Hematopoietic multipotent progenitor cell treated with erythropoietin and hydrocortisone succinate and interleukin-3 and kit ligand, for 8 days (in vitro differentiated cells): ENCODE measurements around the gene PGLYRP2.
"Not testable (repeated sequence)": the region's sequence is repeated elsewhere in the genome, so short reads cannot be mapped to it uniquely, and the experiment has no call there.

ENCODE experiments used
- DNase-seq: peaks from one replicate; pipeline ENCODE4 v3.0.0-alpha.2; 2015

PGLYRP2 gene, protein sequence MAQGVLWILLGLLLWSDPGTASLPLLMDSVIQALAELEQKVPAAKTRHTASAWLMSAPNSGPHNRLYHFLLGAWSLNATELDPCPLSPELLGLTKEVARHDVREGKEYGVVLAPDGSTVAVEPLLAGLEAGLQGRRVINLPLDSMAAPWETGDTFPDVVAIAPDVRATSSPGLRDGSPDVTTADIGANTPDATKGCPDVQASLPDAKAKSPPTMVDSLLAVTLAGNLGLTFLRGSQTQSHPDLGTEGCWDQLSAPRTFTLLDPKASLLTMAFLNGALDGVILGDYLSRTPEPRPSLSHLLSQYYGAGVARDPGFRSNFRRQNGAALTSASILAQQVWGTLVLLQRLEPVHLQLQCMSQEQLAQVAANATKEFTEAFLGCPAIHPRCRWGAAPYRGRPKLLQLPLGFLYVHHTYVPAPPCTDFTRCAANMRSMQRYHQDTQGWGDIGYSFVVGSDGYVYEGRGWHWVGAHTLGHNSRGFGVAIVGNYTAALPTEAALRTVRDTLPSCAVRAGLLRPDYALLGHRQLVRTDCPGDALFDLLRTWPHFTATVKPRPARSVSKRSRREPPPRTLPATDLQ

DNA sequence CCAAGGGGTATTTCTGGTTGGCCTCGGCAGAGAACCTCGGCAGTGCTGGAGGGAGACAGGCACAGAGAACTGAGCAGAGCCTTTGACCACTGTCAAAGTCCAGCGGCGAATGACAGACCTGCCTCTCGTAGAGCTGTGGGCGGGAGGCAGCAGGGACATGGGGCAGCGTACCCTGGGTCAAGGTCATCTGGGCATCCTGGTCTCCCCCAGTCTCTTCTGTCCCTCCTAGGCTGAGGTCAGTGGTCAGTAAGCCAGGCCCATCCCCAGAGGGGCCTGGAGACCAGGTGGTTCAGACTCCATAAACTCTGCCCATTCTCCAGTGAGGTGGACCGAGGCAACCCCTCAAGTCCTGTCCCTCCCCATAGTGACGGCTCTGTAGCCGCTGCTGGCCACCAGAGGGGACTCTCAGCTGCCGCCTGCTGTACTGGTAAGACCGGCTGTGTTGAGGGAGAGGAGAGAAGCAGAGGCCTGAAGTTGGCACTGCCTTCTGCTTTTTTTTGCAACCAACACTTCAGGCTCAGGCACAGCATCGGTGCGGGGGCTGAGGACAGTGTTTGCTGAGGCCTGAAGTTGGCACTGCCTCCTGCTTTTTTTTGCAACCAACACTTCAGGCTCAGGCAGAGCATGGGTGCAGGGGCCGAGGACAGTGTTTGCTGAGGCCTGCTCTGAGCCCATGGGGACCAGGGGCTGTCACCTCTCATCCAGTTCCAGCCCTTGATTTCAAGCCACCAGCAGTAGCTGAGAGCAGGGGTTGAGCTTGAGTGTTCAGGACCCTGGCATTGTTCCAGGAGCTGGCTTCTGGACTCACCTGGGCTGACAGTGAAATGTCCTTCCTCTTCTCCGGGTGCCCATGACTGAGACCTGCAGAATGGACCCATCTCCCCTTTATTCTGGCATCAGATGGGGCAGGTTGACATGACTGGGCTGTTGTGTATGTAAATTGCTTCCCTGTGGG is at the start of gene PGLYRP2:
Gene PGLYRP2, minus strand, starts transcription at position 111 of the 955 bp plus-strand sequence. CDS start 130 bp downstream, outside the sequence.
- peak; percentile 22 for DNase-seq

DNA sequence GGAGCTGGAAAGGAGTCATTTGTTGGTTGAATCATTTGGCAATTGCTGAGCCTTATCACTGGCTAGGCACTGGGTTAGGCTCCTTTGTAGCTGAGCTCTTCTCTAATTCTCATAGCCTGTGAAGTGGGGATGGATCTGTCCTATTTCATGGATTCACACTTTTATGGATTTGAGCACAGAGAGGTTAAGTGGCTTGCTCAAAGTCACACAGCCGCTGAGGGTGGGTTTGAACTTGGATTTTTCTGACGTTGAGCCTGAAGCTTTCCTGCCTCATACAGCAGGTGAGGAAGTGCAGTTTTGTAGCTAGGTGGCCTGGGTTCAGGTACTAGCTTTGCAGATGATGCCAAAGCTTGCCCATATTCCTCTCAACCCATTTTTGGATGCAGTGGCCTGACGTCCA is 48.4 kb upstream of the PGLYRP2 start:
- DNase-seq = no peak

DNA sequence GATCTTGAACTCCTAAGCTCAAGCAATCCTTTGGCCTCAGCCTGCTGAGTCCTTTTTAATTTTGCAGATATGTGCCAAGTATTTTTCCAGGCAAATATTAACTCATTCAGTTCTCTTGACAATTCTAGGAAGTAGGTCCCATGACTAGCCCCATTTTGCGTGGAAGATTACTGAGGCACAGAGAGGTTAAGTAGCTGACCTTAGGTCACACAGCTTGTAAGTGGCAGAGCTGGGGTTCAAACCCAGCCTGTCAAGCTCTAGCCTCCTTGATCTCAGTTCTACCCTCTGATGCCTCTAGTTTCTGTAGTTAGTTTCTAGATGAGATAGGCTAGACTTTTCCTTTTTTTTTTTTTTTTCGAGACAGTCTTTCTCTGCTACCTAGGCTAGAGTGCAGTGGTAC is 47.1 kb upstream of the PGLYRP2 start:
- DNase-seq = no peak

- DNase-seq = no peak
Observed at GRCh38 chr19:15525291-15525690, 46.0 kb upstream of the PGLYRP2 start.

- no peak for DNase-seq
Observed at GRCh38 chr19:15524781-15525180, 45.5 kb upstream of the PGLYRP2 start.

GRCh38 chr19:15519433-15519976 is 40.2 kb upstream of the PGLYRP2 start:
- no peak for DNase-seq

DNA sequence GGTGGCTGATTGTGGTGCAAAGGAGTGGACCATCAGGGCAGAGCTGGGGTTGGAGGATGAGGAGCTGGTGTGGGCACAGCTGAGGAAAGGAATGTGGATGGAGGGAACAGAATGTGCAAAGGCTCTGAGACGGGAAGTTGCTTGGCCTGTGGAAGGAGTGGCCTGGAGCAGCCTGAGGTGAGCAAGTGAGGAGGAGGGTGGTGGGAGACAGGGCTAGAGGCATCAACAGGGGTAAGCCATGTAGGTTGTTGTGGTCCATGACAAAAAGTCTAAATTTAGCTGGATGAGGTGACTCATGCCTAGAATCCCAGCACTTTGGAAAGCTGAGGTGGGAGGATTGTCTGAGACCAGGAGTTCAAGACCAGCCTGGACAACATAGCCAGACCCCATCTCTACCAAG is 38.5 kb upstream of the PGLYRP2 start:
- DNase-seq = no peak

DNA sequence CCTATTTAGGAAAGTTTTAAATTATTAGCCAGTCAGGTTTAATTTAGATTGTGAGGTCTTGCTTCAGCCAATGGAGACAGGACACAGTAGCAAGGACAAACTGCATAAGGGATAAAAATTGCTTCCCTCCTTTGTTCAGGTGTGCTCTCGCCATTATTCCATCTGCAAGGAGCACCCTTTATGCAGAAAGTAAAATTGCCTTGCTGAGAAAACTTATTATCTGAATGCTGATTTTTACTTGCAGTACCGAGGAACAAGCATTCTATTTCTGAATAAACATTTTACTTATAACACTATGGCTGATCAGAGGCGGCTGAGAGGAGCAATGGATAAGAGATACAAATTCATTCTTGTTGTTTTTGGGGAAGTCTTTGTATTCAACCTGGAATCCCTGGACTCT is 37.1 kb upstream of the PGLYRP2 start:
- no peak for DNase-seq

DNA sequence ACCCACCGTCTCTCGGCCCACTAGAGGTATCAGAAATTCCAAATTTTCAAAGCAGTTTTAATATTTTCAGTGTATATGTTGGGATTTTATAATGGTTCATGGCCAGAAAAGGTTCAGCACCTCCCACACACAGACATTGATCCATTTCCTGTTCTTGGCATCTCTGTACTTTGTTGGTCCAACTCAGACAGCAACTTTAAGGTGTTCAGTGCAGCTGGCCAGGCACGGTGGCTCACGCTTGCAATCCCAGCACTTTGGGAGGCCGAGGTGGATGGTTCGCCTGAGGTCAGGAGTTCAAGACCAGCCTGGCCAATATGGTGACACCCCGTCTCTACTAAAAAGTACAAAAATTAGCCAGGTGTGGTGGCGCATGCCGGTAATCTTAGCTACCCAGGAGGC is 35.9 kb upstream of the PGLYRP2 start:
- DNase-seq = not testable (repeated sequence)

DNA sequence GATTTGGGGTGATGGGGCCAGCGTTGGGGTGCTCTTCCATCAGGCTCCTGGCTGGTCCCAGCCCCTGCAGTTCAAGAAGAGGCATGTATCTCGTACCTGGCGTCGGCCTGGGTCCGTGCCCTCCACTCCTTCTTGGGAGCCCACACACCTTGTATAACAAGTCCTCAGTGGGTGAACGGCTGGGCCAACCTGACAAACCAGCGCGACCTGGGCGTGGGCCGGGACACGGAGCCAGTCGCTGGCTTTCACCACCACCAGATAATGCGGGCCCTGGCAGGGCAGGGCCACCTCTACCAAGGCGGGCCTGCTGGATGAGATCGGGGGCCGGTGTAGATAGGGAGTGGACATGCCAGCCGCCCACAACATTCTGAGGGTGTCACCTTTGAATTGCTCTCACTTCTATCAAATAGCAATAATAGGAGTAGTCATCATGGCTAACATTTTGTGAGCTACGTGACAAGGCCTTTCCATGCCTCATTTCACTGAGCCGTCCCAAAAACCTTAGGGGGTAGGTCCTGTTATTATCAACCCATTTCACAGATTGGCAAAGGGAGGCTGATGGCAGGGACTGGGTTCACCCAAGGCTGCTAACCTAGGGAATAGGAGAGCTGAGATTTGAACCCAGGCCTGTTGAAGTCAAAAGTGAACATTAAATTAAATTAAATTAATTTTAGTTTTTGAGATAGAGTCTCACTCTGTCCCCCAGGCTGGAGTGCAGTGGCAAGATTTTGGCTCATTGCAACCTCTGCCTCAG is 32.5 kb upstream of the PGLYRP2 start:
- no peak for DNase-seq

DNA sequence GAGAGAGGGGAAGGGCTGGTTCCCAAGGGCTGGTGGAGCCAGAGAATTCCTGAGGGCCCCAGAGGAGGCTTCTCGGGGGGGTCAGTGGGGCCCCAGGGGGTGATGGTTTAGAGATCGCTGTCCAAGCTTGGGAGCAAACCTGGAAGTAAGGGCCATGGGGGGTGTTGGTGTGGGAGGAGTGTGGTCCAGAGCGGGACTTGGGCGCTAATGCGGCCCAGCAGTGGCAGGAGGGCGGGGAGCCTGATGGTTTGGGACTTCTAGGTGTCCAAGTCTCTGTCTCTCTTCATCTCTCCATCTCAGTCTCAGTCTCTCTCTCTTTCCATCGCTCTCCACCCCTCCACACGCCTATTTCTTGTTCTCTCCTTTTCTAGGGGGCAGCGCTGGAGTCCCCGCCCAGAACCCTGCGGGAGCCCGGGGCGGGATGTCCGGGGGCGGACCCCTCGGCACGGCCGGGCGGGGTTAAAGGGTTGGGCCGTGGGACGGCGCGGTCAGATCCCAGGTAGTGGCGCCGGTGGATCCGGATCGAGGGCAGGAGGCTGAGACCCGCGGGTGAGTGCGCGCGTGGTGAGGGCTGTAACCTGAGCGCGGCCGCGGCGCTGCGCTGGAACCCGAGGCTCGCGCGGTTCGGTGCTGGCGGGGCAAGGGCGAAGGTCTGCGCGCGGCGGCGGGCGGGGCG is 28.9 kb upstream of the PGLYRP2 start, which contains the start of gene CYP4F22:
Gene CYP4F22, plus strand, starts transcription at position 491 of the 676 bp plus-strand sequence. CDS start 16,812 bp downstream, outside the sequence.
- DNase-seq = no peak

GRCh38 chr19:15507068-15508034 is 28.1 kb upstream of the PGLYRP2 start:
- no peak for DNase-seq

- DNase-seq = no peak
Observed at GRCh38 chr19:15506074-15506571, 26.8 kb upstream of the PGLYRP2 start.

DNA sequence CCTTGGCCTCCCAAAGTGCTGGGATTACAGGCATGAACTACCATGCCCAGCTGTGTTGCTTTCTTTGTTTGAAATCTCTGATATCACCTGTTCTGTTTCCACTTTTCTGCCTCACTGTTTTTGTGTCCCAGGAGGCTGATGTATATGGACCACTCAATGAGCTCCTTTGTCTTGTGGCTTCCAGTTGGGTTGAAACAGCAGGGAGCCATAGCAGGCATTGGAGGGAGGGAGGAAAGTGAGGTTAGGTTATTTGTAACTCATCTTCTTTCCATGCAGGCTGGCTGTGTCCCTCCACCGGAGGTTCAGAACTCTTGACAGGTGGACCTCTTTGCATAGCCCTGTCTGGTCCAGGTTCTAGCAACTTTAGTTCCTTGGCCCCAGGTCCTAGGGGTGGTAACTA is 23.0 kb upstream of the PGLYRP2 start:
- no peak for DNase-seq

GRCh38 chr19:15501596-15501995 is 22.3 kb upstream of the PGLYRP2 start:
- DNase-seq = no peak

DNA sequence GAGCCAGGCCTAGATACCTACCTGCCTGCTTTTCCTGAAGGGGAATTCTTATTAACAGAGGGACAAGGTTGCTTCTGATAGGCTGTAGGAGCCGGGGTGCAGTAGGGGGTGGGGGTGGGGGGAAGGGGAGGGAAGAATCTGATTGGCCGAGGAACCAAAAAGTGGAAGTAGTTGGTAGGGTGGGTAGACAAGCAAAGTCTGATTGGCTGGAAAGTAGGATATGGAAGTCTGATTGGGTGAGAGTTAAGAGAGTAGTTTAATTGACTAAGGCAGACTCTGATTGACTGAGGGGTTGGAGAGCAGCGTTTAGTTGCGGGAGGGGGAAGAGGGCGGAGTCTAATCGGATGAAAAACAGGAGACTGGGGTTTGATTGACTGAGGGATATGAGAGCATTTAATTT is 19.6 kb upstream of the PGLYRP2 start:
- DNase-seq = peak; percentile 3

DNA sequence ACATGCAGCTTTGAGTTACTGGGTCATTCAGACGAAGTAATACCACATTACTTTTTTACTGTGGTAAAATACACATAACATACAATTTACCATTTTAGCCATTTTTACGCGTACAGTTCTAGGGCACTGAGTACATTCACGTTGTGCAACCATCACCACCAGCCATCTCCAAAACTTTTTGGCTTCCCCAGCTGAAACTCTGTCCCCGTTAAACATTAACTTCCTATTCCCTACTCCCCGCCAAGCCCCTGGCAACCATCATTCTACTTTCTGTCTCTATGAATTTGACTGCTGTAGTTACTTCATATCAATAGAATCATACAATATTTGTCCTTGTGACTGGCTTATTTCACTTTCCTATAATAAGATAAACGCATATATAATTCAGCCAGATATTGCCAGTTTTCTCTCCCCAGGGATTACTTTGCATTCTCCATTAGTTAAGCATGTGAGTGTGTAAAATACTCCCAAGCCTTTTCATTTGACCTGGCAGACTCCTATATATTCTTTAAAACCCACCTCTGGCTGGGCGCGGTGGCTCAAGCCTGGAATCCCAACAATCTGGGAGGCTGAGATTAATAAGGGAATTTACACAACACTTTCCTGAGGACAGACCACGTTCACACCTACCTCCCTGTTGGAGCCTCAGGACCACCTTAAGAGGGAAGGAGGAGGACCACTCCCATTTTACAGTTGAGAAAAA is 19.0 kb upstream of the PGLYRP2 start:
- DNase-seq = no peak

DNA sequence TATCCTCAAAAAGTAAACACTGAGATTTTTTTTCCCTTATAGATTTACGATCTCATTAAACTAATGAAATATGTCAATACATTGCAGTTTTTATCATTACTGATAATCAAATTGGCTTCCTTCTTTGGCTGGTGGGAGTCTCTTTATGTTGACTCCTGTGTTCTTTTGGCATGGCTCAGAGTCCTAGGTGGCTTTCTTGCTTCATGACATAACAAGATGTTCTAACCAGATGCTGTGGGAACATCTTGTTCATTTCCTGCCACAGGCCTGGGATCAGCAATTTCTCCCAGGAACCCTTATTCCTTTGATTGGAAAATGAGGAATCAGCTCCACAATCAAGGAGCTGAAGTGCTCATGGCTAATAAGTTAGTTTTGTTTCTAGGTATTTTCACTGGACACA is 15.8 kb upstream of the PGLYRP2 start:
- DNase-seq = no peak

GRCh38 chr19:15488489-15489226 is 9.4 kb upstream of the PGLYRP2 start:
- no peak for DNase-seq
